Effector memory CD4-positive, alpha-beta T cell (primary cell): ENCODE measurements around the gene ZSCAN23.
"Not testable (repeated sequence)": the region's sequence is repeated elsewhere in the genome, so short reads cannot be mapped to it uniquely, and the experiment has no call there.

Experiments used
- DNase-seq, 3 donors: peaks; one replicate each; pipeline ENCODE4 v3.0.0-alpha.2; 2020
- H3K27ac ChIP-seq: 2 replicates; pipeline ENCODE4 v1.7.0; 2013; ENCODE audit warnings: mild to moderate bottlenecking, low read length, moderate library complexity; ENCODE audit not compliant: insufficient read depth, poor library complexity, severe bottlenecking
- H3K27me3 ChIP-seq: replicated peaks from 2 replicates; pipeline ENCODE4 v1.7.0; 2013; ENCODE audit warnings: mild to moderate bottlenecking, low read length; ENCODE audit not compliant: insufficient read depth, control insufficient read depth, poor library complexity, severe bottlenecking
- H3K36me3 ChIP-seq: 2 replicates; pipeline ENCODE4 v1.7.0; 2013; ENCODE audit warnings: mild to moderate bottlenecking, low read length, moderate library complexity; ENCODE audit not compliant: control insufficient read depth, insufficient read depth
- H3K4me1 ChIP-seq: 2 replicates; pipeline ENCODE4 v1.7.0; 2013; ENCODE audit warnings: low read length, mild to moderate bottlenecking; ENCODE audit not compliant: control insufficient read depth, insufficient read depth, poor library complexity, severe bottlenecking
- H3K4me3 ChIP-seq: 2 replicates; pipeline ENCODE4 v1.7.0; 2013; ENCODE audit warnings: low read length, low read depth, mild to moderate bottlenecking; ENCODE audit not compliant: insufficient read depth, poor library complexity, severe bottlenecking
- H3K9me3 ChIP-seq: 2 replicates; pipeline ENCODE4 v1.7.0; 2013; ENCODE audit warnings: mild to moderate bottlenecking, low read length, moderate library complexity; ENCODE audit not compliant: control insufficient read depth

ZSCAN23 gene

GRCh38 chr6:28407401-28407800 lies 35.9 kb downstream of the ZSCAN23 start:
- no peaks in the 10 kb centered on the region for H3K27me3 ChIP-seq
- H3K4me1 ChIP-seq, result no peaks in the 10 kb centered on the region
- no peak overlapping the region for H3K4me3 ChIP-seq
- DNase-seq, result no peak
- no peaks in the 10 kb centered on the region for H3K9me3 ChIP-seq
- H3K36me3 ChIP-seq, result no peaks in the 10 kb centered on the region
- H3K27ac ChIP-seq, result no peak overlapping the region

- not testable (repeated sequence) for DNase-seq, H3K36me3 ChIP-seq, H3K27me3 ChIP-seq, H3K9me3 ChIP-seq, H3K27ac ChIP-seq, H3K4me3 ChIP-seq, H3K4me1 ChIP-seq
Measured at GRCh38 chr6:28403923-28404322, 39.4 kb downstream of the ZSCAN23 start.

GRCh38 chr6:28402197-28402596 lies 41.1 kb downstream of the ZSCAN23 start:
- H3K36me3 ChIP-seq, result no peaks in the 10 kb centered on the region
- peaks cover 8% of the 10 kb centered on the region for H3K4me1 ChIP-seq
- H3K27me3 ChIP-seq, result no peaks in the 10 kb centered on the region
- H3K4me3 ChIP-seq, result no peak overlapping the region
- no peaks in the 10 kb centered on the region for H3K9me3 ChIP-seq
- DNase-seq, result no peak
- H3K27ac ChIP-seq, result no peak overlapping the region

GRCh38 chr6:28401172-28401571 lies 42.1 kb downstream of the ZSCAN23 start:
- H3K4me1 ChIP-seq, result peaks cover 8% of the 10 kb centered on the region
- DNase-seq, result no peak
- H3K27me3 ChIP-seq, result no peaks in the 10 kb centered on the region
- no peaks in the 10 kb centered on the region for H3K9me3 ChIP-seq
- no peak overlapping the region for H3K27ac ChIP-seq
- H3K36me3 ChIP-seq, result peaks cover 4% of the 10 kb centered on the region
- no peak overlapping the region for H3K4me3 ChIP-seq

- Histone ChIP-seq H3K9me3 (no peaks in the 10 kb centered on the region), H3K36me3 (peaks cover 4% of the 10 kb centered on the region), H3K4me1 (peaks cover 8% of the 10 kb centered on the region), H3K27me3 (no peaks in the 10 kb centered on the region), H3K27ac (peak overlapping the region; percentile 38), H3K4me3 (peak overlapping the region; percentile 71)
- DNase-seq, result no peak
Measured at GRCh38 chr6:28400122-28400451, 43.2 kb downstream of the ZSCAN23 start.

- Histone ChIP-seq H3K4me1 (peaks cover 8% of the 10 kb centered on the region), H3K27me3 (no peaks in the 10 kb centered on the region), H3K36me3 (peaks cover 4% of the 10 kb centered on the region), H3K4me3 (peak within 1 kb of the TSS; percentile 71), H3K27ac (peak within 1 kb of the TSS; percentile 38), H3K9me3 (no peaks in the 10 kb centered on the region)
- peak; percentile 53 to 56 (median 53) for DNase-seq
Measured at GRCh38 chr6:28399350-28400121, 43.8 kb downstream of the ZSCAN23 start, which contains the start of gene ZSCAN12. TSS of gene ZSCAN12 (minus strand) at chr6:28399747. CDS start at chr6:28398405, 1,342 bp downstream.

- H3K27me3 ChIP-seq, result no peaks in the 10 kb centered on the region
Measured at GRCh38 chr6:28395918-28396317, 47.4 kb downstream of the ZSCAN23 start.

GRCh38 chr6:28393912-28394662 lies 49.2 kb downstream of the ZSCAN23 start:
- Histone ChIP-seq H3K9me3 (no peaks in the 10 kb centered on the region), H3K27me3 (no peaks in the 10 kb centered on the region), H3K4me1 (peaks cover under 1% of the 10 kb centered on the region), H3K4me3 (no peak overlapping the region), H3K36me3 (peaks cover 37% of the 10 kb centered on the region), H3K27ac (no peak overlapping the region)
- DNase-seq, result no peak

More at GRCh38 chr6:28395918-28396317, 47.4 kb downstream of the ZSCAN23 start:
- Histone ChIP-seq H3K36me3 (peaks cover 25% of the 10 kb centered on the region), H3K9me3 (no peaks in the 10 kb centered on the region), H3K4me1 (peaks cover 8% of the 10 kb centered on the region), H3K27ac (no peak overlapping the region), H3K4me3 (no peak overlapping the region)
- no peak for DNase-seq

- Histone ChIP-seq H3K4me3 (no peak overlapping the region), H3K27me3 (no peaks in the 10 kb centered on the region), H3K9me3 (no peaks in the 10 kb centered on the region), H3K27ac (no peak overlapping the region), H3K4me1 (no peaks in the 10 kb centered on the region), H3K36me3 (peaks cover 33% of the 10 kb centered on the region)
- no peak for DNase-seq
Measured at GRCh38 chr6:28390688-28391087, 52.6 kb downstream of the ZSCAN23 start.

- H3K36me3 ChIP-seq, result peaks cover 8% of the 10 kb centered on the region
- no peaks in the 10 kb centered on the region for H3K9me3 ChIP-seq
- no peak for DNase-seq
- no peak overlapping the region for H3K4me3 ChIP-seq
- no peak overlapping the region for H3K27ac ChIP-seq
- no peaks in the 10 kb centered on the region for H3K4me1 ChIP-seq
- H3K27me3 ChIP-seq, result no peaks in the 10 kb centered on the region
Measured at GRCh38 chr6:28384143-28384533, 59.2 kb downstream of the ZSCAN23 start.
